Suppressor macrophage treated with lipopolysaccharide for 4 hours (primary cell): ENCODE results near the gene SPOCD1.

Experiments
- DNase-seq: peaks from one replicate; pipeline ENCODE4 v3.0.0-alpha.2; 2020

Gene SPOCD1

GRCh38 chr1:31769720-31770390, 46.0 kb downstream of the SPOCD1 start:
- no peak for DNase-seq

GRCh38 chr1:31768939-31769704, 46.7 kb downstream of the SPOCD1 start:
- DNase-seq = peak; percentile 52

- DNase-seq = no peak
These were observed 47.4 kb downstream of the SPOCD1 start for GRCh38 chr1:31768407-31768907.

- DNase-seq = no peak
These were observed 48.6 kb downstream of the SPOCD1 start for GRCh38 chr1:31767225-31767624.

- no peak for DNase-seq
These were observed 50.3 kb downstream of the SPOCD1 start for GRCh38 chr1:31765516-31765915.

- peak; percentile 26 for DNase-seq
These were observed 50.8 kb downstream of the SPOCD1 start for GRCh38 chr1:31765041-31765467.

- no peak for DNase-seq
These were observed 51.3 kb downstream of the SPOCD1 start, which contains the start of gene ADGRB2 for GRCh38 chr1:31764312-31765040. Gene ADGRB2 (minus strand): TSS chr1:31764340. CDS start chr1:31757221, 7,119 bp downstream.

GRCh38 chr1:31763671-31764311, 52.0 kb downstream of the SPOCD1 start:
- no peak for DNase-seq

GRCh38 chr1:31762726-31763670, 52.8 kb downstream of the SPOCD1 start:
- peak; percentile 62 for DNase-seq

- no peak for DNase-seq
These were observed 53.5 kb downstream of the SPOCD1 start for GRCh38 chr1:31762323-31762722.

GRCh38 chr1:31761883-31762282, 53.9 kb downstream of the SPOCD1 start:
- no peak for DNase-seq

GRCh38 chr1:31760471-31761470, 55.1 kb downstream of the SPOCD1 start:
- peak; percentile 61 for DNase-seq

- peak; percentile 41 for DNase-seq
These were observed 56.4 kb downstream of the SPOCD1 start for GRCh38 chr1:31759298-31760023.

- DNase-seq = no peak
These were observed 57.0 kb downstream of the SPOCD1 start for GRCh38 chr1:31758823-31759222.

GRCh38 chr1:31757989-31758388, 57.8 kb downstream of the SPOCD1 start:
- no peak for DNase-seq

- DNase-seq = no peak
These were observed 58.6 kb downstream of the SPOCD1 start for GRCh38 chr1:31757204-31757679.

GRCh38 chr1:31756578-31756977, 59.2 kb downstream of the SPOCD1 start:
- DNase-seq = no peak

GRCh38 chr1:31755850-31756492, 59.9 kb downstream of the SPOCD1 start:
- DNase-seq = no peak

- no peak for DNase-seq
These were observed 60.6 kb downstream of the SPOCD1 start for GRCh38 chr1:31755197-31755611.
